HepG2 (cell line): ENCODE data around the gene PPP1R18. TPM values are rescaled to one million over a fixed set of nuclear protein-coding genes. Genes with fewer than 3 reads are reported as not detected.

Source experiments
- ATAC-seq: fragments of 200-7000 bp; cut with Tn5 transposase; 3 replicates; pipeline ENCODE4 v1.9.1; 2020; ENCODE audit warnings: mild to moderate bottlenecking, moderate library complexity
- BruUV-seq: library from RNA; stranded (reverse); fragments of 400-500 nt; replicated peaks from 2 replicates; lab custom pipeline; 2021; lab: Mats Ljungman, UMichigan
- CTCF ChIA-PET: fragments of 300-600 bp; formaldehyde crosslinking; extraction: SDS; loops from one replicate; lab custom pipeline; 2021; ENCODE audit warnings: low total read pairs, inconsistent platforms, low intra/inter-chr PET ratio; lab: Yijun Ruan, JAX
- POLR2A ChIA-PET: fragments of 350-600 bp; sonication (Branson Sonifier 250); formaldehyde crosslinking; loops from one replicate; lab custom pipeline; 2020; ENCODE audit warnings: antibody characterized with exemption, inconsistent platforms; lab: Yijun Ruan, JAX
- DNase-seq: peaks from one replicate; pipeline ENCODE4 v3.0.0-alpha.2; 2015; ENCODE audit warnings: low spot score
- FAIRE-seq: peaks from 3 replicates; lab custom pipeline; 2011; peaks lifted over from hg19 to GRCh38; lab: Jason Lieb, UNC
- H2AFZ ChIP-seq: one replicate; pipeline ENCODE4 v1.6.1; 2011; ENCODE audit warnings: low read length, inconsistent platforms
- H3K27ac ChIP-seq: fragments of 300-600 bp; 3 replicates; pipeline ENCODE4 v1.8.0; 2011; ENCODE audit warnings: mixed run types, mild to moderate bottlenecking, mixed read lengths, low read length, inconsistent platforms; ENCODE audit not compliant: insufficient read depth; ENCODE audit errors: extremely low read length
- H3K27me3 ChIP-seq, 2 experiments: fragments of 200-600 bp in 1 of 2; 2 replicates in 1 of 2; 3 replicates in 1 of 2; pipeline versions ENCODE4 v1.6.0 to v1.8.0; 2011; ENCODE audit warnings: low read length in 2 of 2, mild to moderate bottlenecking in 2 of 2, moderate library complexity in 2 of 2, inconsistent platforms in 1 of 2; ENCODE audit not compliant: insufficient read depth in 2 of 2, control insufficient read depth in 1 of 2
- H3K36me3 ChIP-seq, 2 experiments: fragments of 200-600 bp in 1 of 2; replicated peaks in 1 of 2; 2 replicates in 1 of 2; 3 replicates in 1 of 2; pipeline versions ENCODE4 v1.5.1 to v1.8.0; 2011; ENCODE audit warnings: low read length in 2 of 2, inconsistent platforms in 1 of 2; ENCODE audit not compliant: insufficient read depth in 2 of 2, control insufficient read depth in 1 of 2
- H3K4me1 ChIP-seq: 2 replicates; pipeline ENCODE4 v1.5.1; 2012; ENCODE audit warnings: low read length, inconsistent platforms; ENCODE audit not compliant: insufficient read depth
- H3K4me2 ChIP-seq: 2 replicates; pipeline ENCODE4 v1.6.0; 2011; ENCODE audit warnings: low read depth, low read length, inconsistent platforms
- H3K4me3 ChIP-seq, 3 experiments: fragments of 200-600 bp in 1 of 3; sonication (generic), shearing (Covaris generic) in 1 of 3; replicated peaks in 1 of 3; 2 replicates each; pipeline ENCODE4 v1.5.1; 2011 to 2016; ENCODE audit warnings: low read length in 3 of 3, inconsistent platforms in 2 of 3, low read depth in 2 of 3, mild to moderate bottlenecking in 2 of 3, control low read depth in 1 of 3, mixed read lengths in 1 of 3; ENCODE audit not compliant: insufficient read depth in 1 of 3
- H3K79me2 ChIP-seq: one replicate; pipeline ENCODE4 v1.6.1; 2011; ENCODE audit warnings: low read length, inconsistent platforms; ENCODE audit not compliant: insufficient read depth
- H3K9ac ChIP-seq: 2 replicates; pipeline ENCODE4 v1.6.0; 2011; ENCODE audit warnings: mild to moderate bottlenecking, low read depth, low read length, inconsistent platforms; ENCODE audit not compliant: insufficient read depth
- H3K9me3 ChIP-seq: 2 replicates; pipeline ENCODE4 v1.5.1; 2012; ENCODE audit warnings: mild to moderate bottlenecking, low read length
- H4K20me1 ChIP-seq: 2 replicates; pipeline ENCODE4 v1.6.0; 2011; ENCODE audit warnings: inconsistent platforms, mild to moderate bottlenecking, low read length, moderate library complexity; ENCODE audit not compliant: insufficient read depth
- CHD4 ChIP-seq: fragments of 200-600 bp; sonication (generic); IDR thresholded peaks from 2 replicates; pipeline ENCODE4 v1.7.0; 2017; ENCODE audit warnings: mild to moderate bottlenecking, low read length, borderline replicate concordance
- EEA1 ChIP-seq: sonication (generic); formaldehyde crosslinking; IDR thresholded peaks from 2 replicates; pipeline ENCODE4 v1.5.1; 2020; ENCODE audit warnings: mild to moderate bottlenecking, missing genetic modification reagents, borderline replicate concordance
- HNRNPK ChIP-seq: fragments of 200-400 bp; formaldehyde crosslinking; IDR thresholded peaks from 2 replicates; pipeline ENCODE4 v1.6.1; 2018; ENCODE audit warnings: low read length, low read depth, moderate library complexity, mild to moderate bottlenecking; ENCODE audit not compliant: poor library complexity, severe bottlenecking
- JARID2 ChIP-seq: sonication (generic); formaldehyde crosslinking; IDR thresholded peaks from 2 replicates; pipeline ENCODE4 v1.8.1; 2023; ENCODE audit warnings: missing genetic modification reagents, inconsistent platforms; ENCODE audit not compliant: insufficient replicate concordance
- KDM5B ChIP-seq: sonication (generic); formaldehyde crosslinking; IDR thresholded peaks from 2 replicates; pipeline ENCODE4 v1.4.0; 2020; ENCODE audit warnings: missing genetic modification reagents, mild to moderate bottlenecking, borderline replicate concordance
- MED8 ChIP-seq: sonication (generic); formaldehyde crosslinking; IDR thresholded peaks from 2 replicates; pipeline ENCODE4 v1.8.1; 2023; ENCODE audit warnings: mild to moderate bottlenecking, missing genetic modification reagents; ENCODE audit not compliant: insufficient replicate concordance
- MLX ChIP-seq: IDR thresholded peaks from 2 replicates; pipeline ENCODE4 v1.6.1; 2016
- NCOA5 ChIP-seq: sonication (generic); formaldehyde crosslinking; IDR thresholded peaks from 2 replicates; pipeline ENCODE4 v1.4.0; 2020; ENCODE audit warnings: missing genetic modification reagents
- PAXIP1 ChIP-seq: sonication (generic); formaldehyde crosslinking; conservative IDR thresholded peaks from 2 replicates; pipeline ENCODE4 v1.4.0; 2020; ENCODE audit warnings: mild to moderate bottlenecking, missing genetic modification reagents, moderate library complexity
- RAD51 ChIP-seq: fragments of 450-650 bp; IDR thresholded peaks from 2 replicates; pipeline ENCODE4 v1.6.1; 2016; ENCODE audit warnings: borderline replicate concordance
- SETDB1 ChIP-seq: sonication (generic); formaldehyde crosslinking; IDR thresholded peaks from 2 replicates; pipeline ENCODE4 v1.5.1; 2020; ENCODE audit warnings: missing genetic modification reagents, mild to moderate bottlenecking, borderline replicate concordance
- SUZ12 ChIP-seq: fragments of 150-350 bp; IDR thresholded peaks from 2 replicates; pipeline ENCODE4 v1.6.1; 2014; ENCODE audit warnings: low read depth, low read length
- TCF12 ChIP-seq, 2 experiments: fragments of 450-650 bp in 1 of 2; sonication (generic) in 1 of 2; formaldehyde crosslinking in 1 of 2; IDR thresholded peaks; 2 replicates each; pipeline versions ENCODE4 v1.6.1 to v1.8.0; 2017 to 2022; ENCODE audit warnings: antibody characterized with exemption in 1 of 2, mild to moderate bottlenecking in 1 of 2, missing genetic modification reagents in 1 of 2, moderate library complexity in 1 of 2
- ZBTB20 ChIP-seq: sonication (generic); formaldehyde crosslinking; IDR thresholded peaks from 2 replicates; pipeline ENCODE4 v1.8.1; 2023; ENCODE audit warnings: missing genetic modification reagents, low read depth, mild to moderate bottlenecking, borderline replicate concordance
- ZHX1 ChIP-seq: sonication (generic); formaldehyde crosslinking; IDR thresholded peaks from 2 replicates; pipeline ENCODE4 v1.8.1; 2022; ENCODE audit warnings: low read depth, mild to moderate bottlenecking, missing genetic modification reagents
- whole genome bisulfite sequencing: methylation state at CpG from one replicate; pipeline ENCODE4 v1.1.6; 2017; ENCODE audit warnings: low lambda C conversion rate; 5-methylcytosine and 5-hydroxymethylcytosine counted together
- in situ Hi-C: cut with HindIII; loops from 2 replicates; pipeline ENCODE4 v1.10.0; 2017; ENCODE audit warnings: low pct_unique_long_range_greater_than_20kb; ENCODE audit not compliant: extremely low pct_ligation_motif_present
- intact Hi-C: fragments of 100-400 bp; cut with micrococcal nuclease; formaldehyde crosslinking; loops from one replicate; pipeline ENCODE4 v1.10.0; 2022; ENCODE audit not compliant: unreplicated experiment
- polyA plus RNA-seq, 8 experiments: library from polyadenylated mRNA; depleted of rRNA in 3 of 8; stranded (reverse) in 7 of 8; unstranded in 1 of 8; fragments of >200 nt; fragmentation: Illumina TruSeq in 4 of 8; extraction: Trizol in 4 of 8; gene quantifications; 2 replicates each; pipeline versions ENCODE4 v1.2.1 to v1.2.3, GENCODE V29; 2011 to 2016; ENCODE audit warnings: low read depth in 4 of 8, missing spikeins in 1 of 8, mixed read lengths in 1 of 8; ENCODE audit not compliant: insufficient read depth in 1 of 8
- total RNA-seq, 5 experiments: library from RNA; depleted of rRNA; stranded (reverse); fragments of >200 nt; fragmentation: Illumina TruSeq; extraction: Trizol; gene quantifications; 2 replicates each; pipeline ENCODE4 v1.2.3, GENCODE V29; 2016; ENCODE audit warnings: low read depth in 1 of 5

PPP1R18 gene
- total and polyA plus RNA-seq, 2 of the 13 experiments (the other 11 are each of a cell fraction or from before 2014, with no cell fraction given) = 4.9 to 9.2 TPM

GRCh38 chr6:30678964-30679726 lies 7.3 kb downstream of the PPP1R18 start:
- Histone ChIP-seq H4K20me1 (no peaks in the 10 kb centered on the region), H3K4me1 (peaks cover 41% of the 10 kb centered on the region), H3K4me2 (peak overlapping the region; percentile 88), H3K36me3 (0 out of 5 replicates have a peak, but pooled peaks cover 0 to 1% of the 10 kb centered on the region in 2 experiments), H3K27me3 (no peaks in the 10 kb centered on the region), H3K27ac (peak overlapping the region; percentile 32), H3K79me2 (no peaks in the 10 kb centered on the region), H3K9me3 (no peaks in the 10 kb centered on the region), H3K9ac (peak overlapping the region; percentile 33; the same call in 1 of the 2 replicates), H2AFZ (no peak overlapping the region), H3K4me3 (peak overlapping the region; percentile 43 to 66 (median 44))
- WGBS = 5% methylated on average over 24 of the region's 31 CpGs
- ChIA-PET POLR2A (interaction anchor here (0.6 to 4.7 kb wide), 16 partner anchors 8 to 206 kb away, joined by 3 to 92 read pairs (median 4); partner anchors contain the start of genes DDR1, IER3, MDC1 and MRPS18B), CTCF (interaction anchor here (0.7 to 3.8 kb wide), 7 partner anchors 9 to 198 kb away, joined by 3 to 130 read pairs (median 4); no protein-coding TSS in a partner anchor)
- intact Hi-C loops (loop anchor here (1.0 to 10.0 kb wide), 6 partner anchors 38 to 198 kb away; partner anchors contain the start of genes FLOT1 and MDC1), in situ Hi-C loops (loop anchor here (5.0 to 25.0 kb wide), 2 partner anchors 43 to 408 kb away; partner anchors contain the start of gene TUBB)
- no TSS peak for BruUV-seq
- peak; percentile 83 for DNase-seq
- ATAC-seq = peak; percentile 93
- FAIRE-seq = peak; percentile 77
- TF ChIP-seq JARID2 (CRISPR knock-in tag) = peak; percentile 62
- TF ChIP-seq PAXIP1 (CRISPR knock-in tag) = peak; percentile 44
- TF ChIP-seq SETDB1 (CRISPR knock-in tag) = no peak
- no peak for TF ChIP-seq TCF12 (IDR thresholded peaks at IDR 0.05)
- TF ChIP-seq TCF12 (CRISPR knock-in tag; IDR thresholded peaks at IDR 0.05) = no peak
- no peak for TF ChIP-seq NCOA5
- no peak for TF ChIP-seq RAD51
- no peak for TF ChIP-seq CHD4
- peak; percentile 67 for TF ChIP-seq KDM5B
- TF ChIP-seq MED8 (CRISPR knock-in tag) = peak; percentile 35
- TF ChIP-seq SUZ12 = no peak
- 0 out of 2 replicates have a peak, but pooled peaks have one; percentile 3 for TF ChIP-seq EEA1 (CRISPR knock-in tag)
- no peak for TF ChIP-seq HNRNPK
- TF ChIP-seq MLX (CRISPR knock-in tag) = peak; percentile 61
- TF ChIP-seq ZHX1 (CRISPR knock-in tag) = no peak
- TF ChIP-seq ZBTB20 = peak; percentile 90
